Stimulated activated CD8-positive, alpha-beta memory T cell treated with anti-CD3 and anti-CD28 coated beads, Interleukin-15, amount 100 ng/mL, for 4 hours (primary cell): ENCODE data around the gene MAB21L1.

ENCODE experiments used
- DNase-seq, 2 donors: peaks; one replicate each; pipeline ENCODE4 v3.0.0-alpha.2; 2020; ENCODE audit warnings: low read depth in 2 of 2

The MAB21L1 gene

GRCh38 chr13:35475960-35476943 lies at the start of gene MAB21L1:
MAB21L1 (minus strand) TSS chr13:35476689; CDS start chr13:35476138, 551 bp downstream.
- DNase-seq, result no peak

- DNase-seq, result no peak
Observed at GRCh38 chr13:35524171-35524570, 47.7 kb upstream of the MAB21L1 start.

GRCh38 chr13:35518337-35518946 lies 42.0 kb upstream of the MAB21L1 start:
- DNase-seq, result no peak

DNA sequence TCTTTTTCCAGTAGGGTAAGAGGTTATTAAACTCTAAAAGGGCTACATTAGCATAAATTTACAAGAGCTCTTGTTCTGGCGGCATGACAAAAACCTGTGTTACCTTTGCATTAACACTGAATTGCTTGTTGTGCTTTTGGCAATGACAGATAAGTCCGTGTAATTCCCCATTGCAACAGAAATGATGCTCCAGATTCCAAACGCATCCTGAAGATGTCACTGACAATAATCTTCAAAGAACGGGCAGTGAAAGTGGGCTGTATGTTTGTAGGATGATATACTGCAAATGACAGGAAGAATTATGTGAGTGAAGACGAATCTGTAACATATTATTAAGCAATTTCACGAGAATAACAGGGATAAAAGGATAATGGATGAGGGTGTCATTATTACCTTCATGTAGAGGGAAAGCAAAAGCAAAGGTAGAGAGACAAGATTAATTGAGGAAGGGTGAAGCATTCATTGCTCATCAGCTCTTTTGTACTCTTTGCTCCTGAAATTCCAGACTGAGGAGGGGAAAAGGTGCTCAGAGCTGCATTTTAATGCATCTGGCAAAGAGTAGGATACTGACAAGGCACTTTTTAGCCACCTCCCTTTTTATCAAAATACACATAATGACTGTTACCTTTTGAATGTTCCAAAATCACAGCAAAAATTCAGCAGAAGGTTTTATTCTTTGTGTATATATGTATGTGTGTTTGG lies 38.5 kb upstream of the MAB21L1 start:
- no peak for DNase-seq

DNA sequence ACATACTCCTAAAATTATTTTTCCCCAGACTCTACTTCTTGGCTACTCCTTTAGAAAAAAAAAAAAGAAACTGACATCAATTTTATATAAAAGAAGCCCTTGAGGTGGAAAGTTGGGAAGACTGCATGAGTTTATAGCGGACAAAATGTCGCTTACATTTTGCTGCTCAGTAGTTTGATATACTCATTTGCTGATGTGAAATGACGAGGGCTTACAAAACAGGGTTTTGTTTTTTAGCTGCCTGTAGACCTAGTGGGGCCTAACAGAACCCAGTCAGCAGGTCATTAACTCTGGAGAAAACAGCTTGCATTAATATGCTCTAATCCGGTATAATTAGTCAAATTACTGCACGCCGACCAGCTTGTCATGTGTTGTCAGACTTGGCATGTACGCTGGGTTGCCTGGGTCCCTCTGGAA lies 37.6 kb upstream of the MAB21L1 start:
- no peak for DNase-seq

DNA sequence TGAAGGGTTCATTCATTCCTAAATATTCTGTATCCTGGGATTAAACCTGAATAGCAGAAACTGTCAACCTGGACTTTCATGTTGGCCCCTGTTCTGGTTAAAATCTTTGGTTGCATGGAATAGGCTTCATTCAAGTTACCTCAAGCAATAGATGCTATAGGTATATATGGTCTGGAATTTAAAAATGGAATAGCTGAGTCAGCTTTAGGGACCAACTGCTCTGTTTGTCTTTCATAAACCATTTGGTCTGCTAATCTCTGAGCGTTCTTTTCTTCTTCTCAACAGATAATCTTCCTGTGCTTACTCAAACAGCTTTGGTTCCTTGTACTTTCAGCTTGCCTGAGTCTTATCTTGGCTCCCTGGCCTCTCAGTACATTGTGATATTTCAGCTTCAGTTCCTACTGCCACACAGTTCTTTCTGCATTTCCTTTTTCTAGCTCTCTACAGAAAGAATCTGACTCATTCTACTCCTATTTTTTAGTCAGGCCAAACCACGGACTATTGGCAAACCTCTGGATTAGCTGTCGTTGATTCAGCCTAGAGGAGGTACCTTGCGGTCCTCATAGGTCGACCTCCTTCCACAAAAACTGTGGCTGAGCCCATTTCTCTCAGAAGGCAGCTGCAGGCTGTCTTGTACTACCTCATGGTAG lies 35.9 kb upstream of the MAB21L1 start:
- DNase-seq, result no peak

DNA sequence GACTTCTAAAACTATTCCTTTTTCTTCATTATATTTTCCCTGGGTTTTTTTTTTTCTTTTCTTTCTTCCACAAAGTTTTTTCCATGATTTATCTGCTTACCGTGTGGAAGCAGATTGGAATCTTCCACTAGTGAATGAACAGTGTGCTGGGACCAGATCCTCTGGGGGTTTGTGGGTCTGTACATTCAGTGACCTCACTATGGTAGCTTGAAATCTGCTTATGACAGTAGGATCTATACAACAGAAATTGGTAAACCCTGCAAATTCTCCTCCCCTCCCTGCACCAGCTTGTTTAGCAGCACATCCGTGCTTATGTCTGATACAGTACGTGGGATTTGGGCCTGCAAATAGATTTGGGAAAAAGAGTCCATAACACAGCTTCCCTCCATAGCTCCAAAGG lies 26.0 kb upstream of the MAB21L1 start:
- DNase-seq, result no peak

GRCh38 chr13:35501661-35502235 lies 25.3 kb upstream of the MAB21L1 start:
- no peak for DNase-seq

DNA sequence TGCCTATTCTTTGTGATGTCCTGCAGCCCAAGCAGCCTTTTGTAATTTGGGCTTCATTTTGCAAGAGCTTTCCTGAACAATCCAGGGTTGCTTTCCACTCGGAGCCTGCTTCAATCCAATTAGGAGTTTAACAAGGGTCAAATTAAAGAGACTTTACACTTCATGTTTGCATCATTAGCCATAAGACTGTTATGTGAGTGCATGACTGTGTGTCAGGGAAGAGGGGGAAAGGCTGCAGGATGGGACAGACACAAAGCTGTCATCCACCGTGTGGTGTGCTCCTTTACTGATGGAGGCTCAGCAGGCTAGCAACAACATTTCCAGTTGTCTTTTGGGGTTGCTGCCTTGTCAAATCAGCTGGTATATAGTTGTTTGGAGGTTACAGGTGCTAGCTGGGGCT lies 23.7 kb upstream of the MAB21L1 start:
- no peak for DNase-seq

DNA sequence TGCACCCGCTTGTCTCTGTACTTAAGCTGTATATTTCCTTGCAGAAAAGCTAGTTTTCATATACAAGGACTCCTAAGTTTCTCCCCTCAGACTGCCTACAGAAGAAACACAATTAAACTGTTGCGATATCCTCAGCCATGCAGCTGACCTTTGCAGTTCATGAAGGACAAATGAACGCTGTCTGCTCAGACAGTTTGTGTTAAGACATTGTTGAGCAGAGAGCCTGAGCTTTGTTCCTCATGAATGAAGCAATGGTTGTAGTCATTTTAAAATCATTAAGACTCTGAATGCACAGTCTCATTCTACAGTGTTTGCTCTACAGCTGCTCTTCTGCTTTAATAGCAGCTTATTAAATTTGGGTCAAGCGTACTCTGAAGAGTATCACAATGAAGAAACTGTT lies 23.2 kb upstream of the MAB21L1 start:
- DNase-seq, result no peak

DNA sequence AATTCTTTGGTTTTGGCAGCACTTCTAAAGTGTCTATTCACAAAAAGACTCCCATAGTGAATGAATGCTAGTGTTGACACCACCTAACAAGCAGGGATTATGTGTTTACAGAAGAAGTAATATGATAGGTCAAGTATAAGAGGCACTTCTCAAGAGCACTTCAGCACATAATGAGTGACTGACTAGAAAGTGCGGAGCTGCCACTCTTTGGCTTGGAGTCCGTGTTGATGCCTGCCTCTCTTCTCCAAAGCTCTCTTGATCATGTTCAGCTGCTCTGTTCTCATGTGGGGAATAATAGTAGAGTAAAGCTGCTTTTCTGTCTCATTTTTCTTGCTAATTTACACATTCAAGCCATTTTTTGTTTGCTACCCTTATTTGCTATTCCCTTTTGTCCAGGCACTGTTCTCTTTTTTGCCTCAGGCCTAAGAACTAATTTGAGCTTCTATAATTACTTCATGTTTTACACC lies 22.7 kb upstream of the MAB21L1 start:
- DNase-seq, result no peak

DNA sequence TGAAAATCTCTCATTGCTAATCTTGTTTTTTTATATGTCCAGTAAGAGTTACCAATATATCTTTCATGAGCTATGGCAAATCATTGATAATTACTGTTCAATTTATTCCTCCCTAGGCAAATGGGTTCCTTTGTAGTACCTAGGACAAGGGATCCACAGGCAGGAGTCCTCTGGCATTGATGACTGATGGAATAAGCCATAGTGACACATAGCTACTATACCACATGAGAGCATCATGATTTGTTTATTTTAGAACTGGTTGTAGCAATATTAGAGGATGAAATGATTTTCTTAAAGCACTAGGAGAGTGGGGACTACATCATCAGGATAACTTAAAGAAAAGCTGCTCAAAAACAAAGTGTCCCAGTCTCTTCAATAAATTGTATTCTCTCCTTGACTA lies 21.7 kb upstream of the MAB21L1 start:
- no peak for DNase-seq

DNA sequence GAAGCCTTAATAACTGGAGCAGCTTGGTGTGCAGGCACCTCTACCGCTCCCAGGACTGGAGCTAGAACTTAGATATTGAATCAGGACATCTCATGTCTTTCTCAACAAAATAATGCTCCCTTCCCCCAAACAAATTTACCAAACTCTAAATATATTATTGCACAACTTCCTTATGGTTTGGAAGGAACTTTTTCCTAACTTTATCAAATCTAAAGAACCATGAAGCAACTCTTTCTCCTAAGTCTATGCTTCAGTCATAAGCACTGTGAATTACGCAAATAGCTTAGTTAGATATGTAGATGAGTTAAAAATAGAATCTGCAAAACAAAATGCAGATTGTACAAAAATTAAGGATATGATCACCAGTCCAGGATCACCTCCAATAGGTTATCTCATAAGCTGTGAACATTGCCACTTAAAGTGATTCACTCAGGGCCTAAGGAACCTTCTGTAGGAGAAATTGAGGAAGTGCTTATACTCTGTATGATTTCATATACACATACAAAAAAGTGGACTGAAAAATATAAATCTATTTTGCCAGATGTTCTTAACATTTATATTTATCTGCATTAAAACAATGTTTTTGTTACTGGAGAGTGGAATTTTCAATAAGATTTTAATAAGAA lies 20.4 kb upstream of the MAB21L1 start:
- no peak for DNase-seq

- DNase-seq, result no peak
Observed at GRCh38 chr13:35496006-35496405, 19.5 kb upstream of the MAB21L1 start.

GRCh38 chr13:35489050-35489449 lies 12.6 kb upstream of the MAB21L1 start:
- DNase-seq, result no peak

DNA sequence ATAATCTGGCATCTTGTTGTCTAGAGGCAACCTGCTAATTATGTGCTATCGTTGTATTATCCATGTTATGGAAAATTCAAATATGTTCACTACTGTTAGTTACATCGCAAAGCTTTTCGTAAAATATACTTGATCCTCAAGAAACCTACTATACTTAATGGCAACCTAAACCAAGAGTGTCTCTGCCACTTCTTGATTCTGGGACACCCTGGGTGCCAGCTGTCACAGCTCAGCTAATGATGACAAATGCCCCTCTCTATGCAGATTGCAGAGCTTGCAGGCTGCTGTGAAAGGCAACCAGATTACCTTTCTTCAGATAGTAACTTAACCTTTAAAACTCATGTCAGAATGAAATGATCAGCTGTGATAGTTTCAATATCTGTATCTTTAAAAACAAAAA lies 8.9 kb upstream of the MAB21L1 start:
- DNase-seq, result no peak

DNA sequence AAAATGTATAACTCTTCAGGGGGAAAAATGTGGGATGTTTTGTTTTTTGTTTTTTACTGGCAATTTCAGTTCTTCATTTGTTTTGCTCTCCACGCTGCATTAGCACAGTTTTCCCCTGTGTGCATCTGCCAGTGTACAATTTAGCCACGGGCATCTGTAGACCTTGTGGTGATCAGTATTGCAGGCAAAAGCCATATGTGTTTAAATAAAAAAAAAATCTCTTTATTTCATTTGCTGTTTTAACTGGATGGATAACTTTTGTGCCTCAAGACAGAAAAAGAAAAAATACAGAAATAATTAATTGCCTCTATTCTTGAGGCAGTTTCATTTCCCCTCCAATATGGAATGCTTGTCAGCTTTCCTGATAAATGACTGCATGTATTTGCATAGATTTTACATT lies 7.9 kb upstream of the MAB21L1 start:
- no peak for DNase-seq

DNA sequence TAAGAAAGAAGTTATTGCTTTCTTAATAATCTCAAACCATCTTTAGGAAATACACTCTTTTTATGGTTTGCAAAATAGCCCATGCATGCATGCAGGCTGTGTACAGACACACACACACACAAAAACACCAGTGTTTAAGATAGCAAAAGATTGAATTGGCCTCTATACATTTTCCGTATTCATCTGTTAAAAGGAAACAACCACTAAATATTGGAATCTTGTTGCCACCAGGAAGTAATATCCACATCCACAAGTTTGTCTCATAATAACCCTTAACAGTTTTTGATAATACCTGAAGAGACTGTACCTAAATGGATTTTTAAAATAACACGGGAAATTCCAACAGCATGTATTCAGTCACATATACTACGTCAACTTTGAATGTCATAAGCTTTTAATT lies 7.3 kb upstream of the MAB21L1 start:
- no peak for DNase-seq

DNA sequence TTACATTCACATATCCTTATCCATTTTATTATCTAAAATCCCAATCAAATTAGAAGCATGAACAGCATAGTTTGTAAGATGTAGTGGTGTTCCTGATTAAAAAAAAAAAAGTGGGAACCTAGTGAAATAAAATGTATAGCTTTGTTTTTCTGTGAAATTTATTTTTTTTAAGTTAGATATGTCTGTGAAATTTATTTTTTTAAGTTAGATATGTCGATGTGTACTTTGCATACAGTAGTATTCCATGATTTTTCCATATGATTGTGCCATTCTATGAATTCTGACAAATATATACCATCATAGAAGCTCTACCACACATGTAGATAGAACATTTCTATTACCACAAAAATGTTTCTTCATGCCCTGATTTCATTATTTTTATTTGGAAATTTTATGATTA lies 6.0 kb upstream of the MAB21L1 start:
- DNase-seq, result no peak

DNA sequence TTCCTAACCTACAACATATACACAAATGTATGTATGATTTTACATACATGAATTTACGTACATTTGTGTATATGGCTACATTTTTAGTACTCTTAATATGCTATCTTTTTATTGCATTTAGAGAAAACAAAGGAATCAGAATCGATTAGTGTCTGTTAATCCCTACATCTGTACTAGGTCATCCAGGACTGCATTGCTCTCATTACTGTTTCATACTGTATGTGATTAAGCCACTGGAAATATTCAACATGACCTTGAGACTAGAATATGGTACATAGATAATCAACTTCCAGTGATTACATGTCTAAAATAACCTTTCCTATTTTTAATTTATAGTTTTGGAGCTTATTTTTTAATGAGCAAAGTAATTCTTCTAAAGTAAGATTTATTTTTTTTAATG lies 5.3 kb upstream of the MAB21L1 start:
- no peak for DNase-seq

DNA sequence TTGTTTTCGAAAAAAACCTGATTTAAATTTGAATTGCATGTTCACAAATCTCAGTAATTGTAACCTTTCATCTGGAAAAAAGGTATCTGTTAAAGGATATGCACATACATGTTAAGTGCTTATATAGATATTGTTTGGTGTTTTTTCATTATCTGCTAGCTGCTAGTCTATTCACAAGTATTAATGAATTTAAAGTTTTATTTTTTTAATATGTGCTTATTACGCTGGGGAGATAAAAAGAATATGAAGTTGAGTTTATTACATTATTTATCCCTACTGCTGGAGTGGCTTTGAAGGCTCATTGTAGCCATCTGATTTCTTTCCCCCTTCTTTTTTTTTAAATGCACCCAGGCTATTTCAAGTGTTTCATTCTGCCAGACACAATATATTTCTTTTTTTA lies 3.9 kb upstream of the MAB21L1 start:
- no peak for DNase-seq
